Breast epithelium (tissue), 3 donors: Measurements from ENCODE around the gene AFG1L.

Experiments
- POLR2A ChIP-seq: fragments of 450-650 bp; IDR thresholded peaks from one replicate; pipeline ENCODE4 v1.6.1; 2016; ENCODE audit warnings: antibody characterized with exemption, mild to moderate bottlenecking, moderate library complexity
- POLR2AphosphoS5 ChIP-seq, 3 donors: sonication (generic); formaldehyde crosslinking; IDR thresholded peaks; one replicate each; pipeline ENCODE4 v1.6.1; 2017; ENCODE audit warnings: antibody characterized with exemption in 3 of 3
- TF ChIP-seq, protein P1 (sequence below), 3 donors: fragments of 450-650 bp; IDR thresholded peaks; one replicate each; pipeline ENCODE4 v1.5.1; 2016 to 2017; ENCODE audit warnings: antibody characterized with exemption in 3 of 3, mild to moderate bottlenecking in 3 of 3, moderate library complexity in 3 of 3

GRCh38 chr6:108570517-108570916, 275.7 kb downstream of the AFG1L start:
- TF ChIP-seq POLR2A (no peak), POLR2AphosphoS5 (IDR thresholded peaks at IDR 0.05) (no peak)
- TF ChIP-seq, protein P1, sequence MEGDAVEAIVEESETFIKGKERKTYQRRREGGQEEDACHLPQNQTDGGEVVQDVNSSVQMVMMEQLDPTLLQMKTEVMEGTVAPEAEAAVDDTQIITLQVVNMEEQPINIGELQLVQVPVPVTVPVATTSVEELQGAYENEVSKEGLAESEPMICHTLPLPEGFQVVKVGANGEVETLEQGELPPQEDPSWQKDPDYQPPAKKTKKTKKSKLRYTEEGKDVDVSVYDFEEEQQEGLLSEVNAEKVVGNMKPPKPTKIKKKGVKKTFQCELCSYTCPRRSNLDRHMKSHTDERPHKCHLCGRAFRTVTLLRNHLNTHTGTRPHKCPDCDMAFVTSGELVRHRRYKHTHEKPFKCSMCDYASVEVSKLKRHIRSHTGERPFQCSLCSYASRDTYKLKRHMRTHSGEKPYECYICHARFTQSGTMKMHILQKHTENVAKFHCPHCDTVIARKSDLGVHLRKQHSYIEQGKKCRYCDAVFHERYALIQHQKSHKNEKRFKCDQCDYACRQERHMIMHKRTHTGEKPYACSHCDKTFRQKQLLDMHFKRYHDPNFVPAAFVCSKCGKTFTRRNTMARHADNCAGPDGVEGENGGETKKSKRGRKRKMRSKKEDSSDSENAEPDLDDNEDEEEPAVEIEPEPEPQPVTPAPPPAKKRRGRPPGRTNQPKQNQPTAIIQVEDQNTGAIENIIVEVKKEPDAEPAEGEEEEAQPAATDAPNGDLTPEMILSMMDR (IDR thresholded peaks at IDR 0.05) = no peak
